ENCODE data around the gene SPATA2.

SPATA2 gene

GRCh38 chr20:49936153-49937026 lies 21.1 kb upstream of the SPATA2 start, which contains the start of gene RNF114:
TSS of gene RNF114 (plus strand) at chr20:49936397. CDS start at chr20:49936413, 16 bp downstream.
- peaks cover 41% of the 10 kb centered on the region in 2 experiments for H3K4me1 ChIP-seq (ENCODE audit: control insufficient read depth in 1 of 2, insufficient read depth in 1 of 2, low read depth in 1 of 2, low read length in 1 of 2)
- no peaks in the 10 kb centered on the region for H3K27me3 ChIP-seq
- H3K36me3 ChIP-seq = peaks cover 10% of the 10 kb centered on the region
- peak within 1 kb of the TSS; percentile 85 to 91 for H3K4me3 ChIP-seq (ENCODE audit: low read depth in 1 of 2, low read length in 1 of 2)
- H3K27ac ChIP-seq = peak within 1 kb of the TSS; percentile 93
- TF ChIP-seq, protein P1, sequence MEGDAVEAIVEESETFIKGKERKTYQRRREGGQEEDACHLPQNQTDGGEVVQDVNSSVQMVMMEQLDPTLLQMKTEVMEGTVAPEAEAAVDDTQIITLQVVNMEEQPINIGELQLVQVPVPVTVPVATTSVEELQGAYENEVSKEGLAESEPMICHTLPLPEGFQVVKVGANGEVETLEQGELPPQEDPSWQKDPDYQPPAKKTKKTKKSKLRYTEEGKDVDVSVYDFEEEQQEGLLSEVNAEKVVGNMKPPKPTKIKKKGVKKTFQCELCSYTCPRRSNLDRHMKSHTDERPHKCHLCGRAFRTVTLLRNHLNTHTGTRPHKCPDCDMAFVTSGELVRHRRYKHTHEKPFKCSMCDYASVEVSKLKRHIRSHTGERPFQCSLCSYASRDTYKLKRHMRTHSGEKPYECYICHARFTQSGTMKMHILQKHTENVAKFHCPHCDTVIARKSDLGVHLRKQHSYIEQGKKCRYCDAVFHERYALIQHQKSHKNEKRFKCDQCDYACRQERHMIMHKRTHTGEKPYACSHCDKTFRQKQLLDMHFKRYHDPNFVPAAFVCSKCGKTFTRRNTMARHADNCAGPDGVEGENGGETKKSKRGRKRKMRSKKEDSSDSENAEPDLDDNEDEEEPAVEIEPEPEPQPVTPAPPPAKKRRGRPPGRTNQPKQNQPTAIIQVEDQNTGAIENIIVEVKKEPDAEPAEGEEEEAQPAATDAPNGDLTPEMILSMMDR (IDR thresholded peaks at IDR 0.05) = peak; percentile 61
- no peaks in the 10 kb centered on the region for H3K9me3 ChIP-seq

GRCh38 chr20:49935746-49936152 lies 20.4 kb upstream of the SPATA2 start:
- Histone ChIP-seq H3K9me3 (no peaks in the 10 kb centered on the region), H3K36me3 (peaks cover 3% of the 10 kb centered on the region), H3K4me3 (ENCODE audit: low read depth in 1 of 2, low read length in 1 of 2) (peak overlapping the region; percentile 85 to 91), H3K4me1 (ENCODE audit: control insufficient read depth in 1 of 2, insufficient read depth in 1 of 2, low read depth in 1 of 2, low read length in 1 of 2) (peaks cover 41% of the 10 kb centered on the region in 2 experiments), H3K27ac (peak overlapping the region; percentile 93), H3K27me3 (no peaks in the 10 kb centered on the region)
- TF ChIP-seq, protein P1 (IDR thresholded peaks at IDR 0.05) = no peak

- no peaks in the 10 kb centered on the region for H3K9me3 ChIP-seq
- H3K4me3 ChIP-seq (ENCODE audit: low read depth in 1 of 2, low read length in 1 of 2) = no peak overlapping the region
- peak overlapping the region; percentile 73 for H3K27ac ChIP-seq
- H3K36me3 ChIP-seq = no peaks in the 10 kb centered on the region
- peaks cover 23 to 24% of the 10 kb centered on the region in 2 experiments for H3K4me1 ChIP-seq (ENCODE audit: control insufficient read depth in 1 of 2, insufficient read depth in 1 of 2, low read depth in 1 of 2, low read length in 1 of 2)
- H3K27me3 ChIP-seq = no peaks in the 10 kb centered on the region
- TF ChIP-seq, protein P1 (IDR thresholded peaks at IDR 0.05) = no peak
These were observed 13.8 kb upstream of the SPATA2 start for GRCh38 chr20:49929142-49929494.

DNA sequence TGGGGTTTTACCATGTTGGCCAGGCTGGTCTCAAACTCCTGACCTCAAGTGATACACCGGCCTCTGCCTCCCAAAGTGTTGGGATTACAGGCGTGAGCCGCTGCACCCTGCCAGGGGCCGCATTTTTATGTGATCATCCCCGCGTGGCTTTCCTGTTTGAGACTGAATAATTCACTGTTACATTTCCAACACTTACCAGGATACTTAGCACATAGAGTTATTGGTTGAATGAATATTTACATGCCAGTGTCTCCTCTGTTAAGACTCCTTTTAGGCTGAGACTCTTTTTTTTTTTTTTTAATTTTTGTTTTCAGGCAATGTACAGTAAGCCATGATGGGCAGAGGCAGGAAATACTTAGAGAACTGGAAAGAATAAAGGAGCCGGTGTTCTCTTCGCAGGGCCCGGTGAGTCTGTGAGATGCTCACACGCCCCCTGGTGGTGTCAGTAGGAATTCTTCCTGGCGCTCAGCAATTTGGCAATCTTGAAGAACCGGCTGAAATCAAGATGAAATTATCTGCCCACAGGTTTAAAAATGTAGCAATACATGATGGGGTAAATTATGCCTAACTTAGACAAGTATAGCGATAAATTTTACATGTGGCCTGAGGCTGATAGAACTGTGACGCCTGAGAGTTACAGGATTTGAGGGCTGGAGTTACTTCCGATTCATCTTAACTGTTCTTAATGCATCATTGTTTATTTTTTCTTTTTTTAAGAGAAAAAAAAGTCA lies 13.2 kb upstream of the SPATA2 start:
- Histone ChIP-seq H3K27ac (peak overlapping the region; percentile 73), H3K4me3 (ENCODE audit: low read depth in 1 of 2, low read length in 1 of 2) (no peak overlapping the region), H3K36me3 (no peaks in the 10 kb centered on the region), H3K27me3 (no peaks in the 10 kb centered on the region), H3K4me1 (ENCODE audit: control insufficient read depth in 1 of 2, insufficient read depth in 1 of 2, low read depth in 1 of 2, low read length in 1 of 2) (peaks cover 23 to 24% of the 10 kb centered on the region in 2 experiments), H3K9me3 (no peaks in the 10 kb centered on the region)
- TF ChIP-seq, protein P1 (IDR thresholded peaks at IDR 0.05) = peak; percentile 93

- H3K36me3 ChIP-seq = no peaks in the 10 kb centered on the region
- peaks cover 23 to 24% of the 10 kb centered on the region in 2 experiments for H3K4me1 ChIP-seq (ENCODE audit: control insufficient read depth in 1 of 2, insufficient read depth in 1 of 2, low read depth in 1 of 2, low read length in 1 of 2)
- no peaks in the 10 kb centered on the region for H3K27me3 ChIP-seq
- TF ChIP-seq, protein P1 (IDR thresholded peaks at IDR 0.05) = peak; percentile 15
- no peak overlapping the region for H3K4me3 ChIP-seq (ENCODE audit: low read depth in 1 of 2, low read length in 1 of 2)
- H3K27ac ChIP-seq = peak overlapping the region; percentile 49
- no peaks in the 10 kb centered on the region for H3K9me3 ChIP-seq
These were observed 10.6 kb upstream of the SPATA2 start for GRCh38 chr20:49925901-49926454.

Measured in neutrophil (primary cell).